HG02798 (cell line): ENCODE data around the gene IFT88.

Experiments used
- ATAC-seq: cut with Tn5 transposase; IDR thresholded peaks from one replicate; pipeline ENCODE4 v1.9.1; 2021; ENCODE audit warnings: mild to moderate bottlenecking; ENCODE audit not compliant: unreplicated experiment, poor library complexity

The IFT88 gene

GRCh38 chr13:20713014-20713376 lies 146.0 kb downstream of the IFT88 start:
- ATAC-seq: no peak

DNA sequence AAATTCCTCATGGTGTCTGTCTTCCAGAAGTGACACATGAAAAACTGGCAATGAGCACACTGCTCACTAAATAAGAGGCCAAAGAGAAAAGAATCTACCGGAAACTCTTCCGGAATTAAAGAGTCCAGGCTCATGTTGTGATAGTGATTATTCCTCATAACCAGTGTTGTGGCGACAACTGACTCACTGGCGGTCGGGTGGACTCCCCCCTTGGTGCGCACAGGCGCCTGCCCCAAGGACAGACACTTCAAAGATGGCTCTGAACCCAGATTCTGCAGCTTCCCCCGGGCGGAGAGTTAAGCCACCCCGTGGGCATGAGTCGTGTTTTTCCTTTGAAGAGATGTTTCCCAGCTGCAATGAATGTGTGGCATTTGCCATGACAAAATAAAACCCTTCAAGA lies 146.8 kb downstream of the IFT88 start:
- no peak for ATAC-seq

GRCh38 chr13:20714161-20714560 lies 147.2 kb downstream of the IFT88 start:
- no peak for ATAC-seq

GRCh38 chr13:20714563-20715329 lies 147.8 kb downstream of the IFT88 start:
- ATAC-seq: no peak

- ATAC-seq: no peak
Measured at GRCh38 chr13:20715330-20715712, 148.4 kb downstream of the IFT88 start.

- no peak for ATAC-seq
Measured at GRCh38 chr13:20716951-20717350, 150.0 kb downstream of the IFT88 start.

DNA sequence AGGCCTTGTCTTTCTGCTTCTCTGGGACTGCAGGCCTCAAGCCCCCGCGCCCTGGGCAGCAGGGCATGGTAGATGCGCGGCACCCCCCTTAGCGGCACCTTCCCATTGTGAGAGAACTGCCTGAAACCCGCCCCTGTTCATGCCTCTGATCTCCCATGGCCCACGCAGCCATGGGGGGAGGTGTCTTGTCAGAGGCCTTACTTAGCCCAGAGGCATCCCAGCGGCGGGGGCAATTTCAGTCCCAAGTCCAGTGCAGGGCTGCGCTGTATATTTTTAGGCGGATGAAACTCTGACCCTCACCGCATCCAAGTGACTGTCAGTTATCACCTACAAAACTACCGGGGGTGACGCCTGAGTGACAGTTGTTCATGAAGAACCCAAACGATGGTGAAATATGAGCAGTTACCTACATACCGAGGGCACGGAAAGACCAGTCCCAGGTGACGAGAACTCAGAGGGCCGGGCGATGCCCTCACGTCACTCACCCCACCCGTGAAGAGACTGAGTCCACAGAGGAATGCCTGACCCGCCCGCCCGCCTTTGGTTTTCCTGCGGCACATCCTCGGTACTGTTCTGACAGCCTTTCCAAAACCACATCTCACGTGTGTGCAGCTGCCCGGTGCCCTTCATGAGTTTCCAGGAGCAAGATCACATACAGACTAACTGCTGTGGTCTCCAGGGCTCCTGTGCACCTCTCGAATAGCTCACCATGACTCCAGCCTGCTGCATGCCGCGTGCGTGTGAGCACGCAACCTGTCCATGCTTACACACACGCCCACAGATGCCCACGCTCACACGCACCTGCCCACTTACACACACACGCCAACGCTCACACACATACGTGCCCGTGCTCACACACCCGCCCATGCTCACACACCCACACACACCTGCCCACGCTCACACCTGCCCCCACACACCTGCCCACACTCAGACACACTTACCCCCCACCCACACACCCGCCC lies 150.9 kb downstream of the IFT88 start:
- no peak for ATAC-seq

DNA sequence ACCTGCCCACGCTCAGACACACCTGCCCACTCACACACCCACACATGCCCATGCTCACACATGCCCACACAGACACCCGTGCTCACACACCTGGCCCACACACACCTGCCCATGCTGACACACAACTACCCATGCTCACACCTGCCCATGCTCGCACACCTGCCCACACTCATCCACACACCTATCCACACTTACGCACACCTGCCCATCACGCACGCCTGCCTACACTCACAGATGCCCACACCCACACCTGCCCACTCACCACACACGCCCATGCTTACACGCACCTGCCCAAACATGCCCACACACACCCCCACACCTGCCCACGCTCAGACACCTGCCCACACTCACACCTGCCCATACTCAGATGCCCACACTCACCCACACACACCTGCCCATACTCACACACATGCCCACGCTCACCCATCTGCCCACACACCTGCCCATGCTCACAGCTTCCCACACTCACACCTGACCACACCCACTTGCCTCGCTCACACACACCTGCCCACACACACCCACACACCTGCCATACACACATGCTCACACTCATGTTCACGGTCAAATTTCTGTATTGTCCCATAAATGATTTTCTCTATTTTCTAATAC lies 152.1 kb downstream of the IFT88 start:
- no peak for ATAC-seq

- no peak for ATAC-seq
Measured at GRCh38 chr13:20719783-20720182, 152.8 kb downstream of the IFT88 start.

DNA sequence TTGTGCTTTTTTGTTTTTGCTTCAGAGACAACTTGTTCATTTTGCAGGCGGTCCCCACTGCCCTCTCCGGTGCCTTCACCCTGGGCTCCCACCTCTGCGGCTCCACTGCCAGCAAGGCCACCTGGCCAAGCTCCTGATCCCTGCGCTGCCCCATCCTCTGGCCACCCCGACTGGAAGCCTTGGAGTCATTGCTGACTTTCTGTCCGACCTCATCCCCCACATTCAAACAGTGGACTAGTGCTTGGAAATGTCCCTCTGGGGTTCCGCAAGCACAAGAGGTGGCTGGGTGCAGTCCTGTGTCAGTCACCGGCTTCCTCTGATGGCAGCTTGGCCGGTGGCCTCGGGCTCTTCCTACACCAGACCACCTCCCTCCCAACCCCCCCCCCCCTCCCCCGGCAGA lies 153.5 kb downstream of the IFT88 start:
- no peak for ATAC-seq

GRCh38 chr13:20721058-20721453 lies 154.1 kb downstream of the IFT88 start:
- no peak for ATAC-seq

GRCh38 chr13:20721454-20722357 lies 154.7 kb downstream of the IFT88 start:
- ATAC-seq: no peak

DNA sequence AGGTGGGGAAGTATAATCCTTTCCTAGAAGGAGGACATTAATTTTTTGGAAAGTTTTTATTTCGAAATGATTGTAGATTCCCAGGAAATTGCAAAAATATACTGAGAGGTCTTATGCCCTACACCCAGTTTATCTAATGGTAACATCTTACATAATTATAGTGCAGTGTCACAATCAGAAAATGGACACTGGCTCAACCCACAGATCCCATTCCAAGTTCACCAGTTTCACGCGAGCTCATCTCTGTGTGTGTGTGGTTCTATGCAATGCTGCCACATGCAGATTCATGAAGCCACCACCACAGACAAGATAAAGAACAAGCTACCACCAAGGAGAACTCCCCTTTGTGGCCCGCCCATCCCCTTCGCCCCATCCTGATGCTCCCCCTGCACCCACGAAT lies 160.9 kb downstream of the IFT88 start:
- no peak for ATAC-seq

GRCh38 chr13:20728579-20729311 lies 161.8 kb downstream of the IFT88 start:
- no peak for ATAC-seq

GRCh38 chr13:20729633-20730585 lies 163.0 kb downstream of the IFT88 start:
- no peak for ATAC-seq

DNA sequence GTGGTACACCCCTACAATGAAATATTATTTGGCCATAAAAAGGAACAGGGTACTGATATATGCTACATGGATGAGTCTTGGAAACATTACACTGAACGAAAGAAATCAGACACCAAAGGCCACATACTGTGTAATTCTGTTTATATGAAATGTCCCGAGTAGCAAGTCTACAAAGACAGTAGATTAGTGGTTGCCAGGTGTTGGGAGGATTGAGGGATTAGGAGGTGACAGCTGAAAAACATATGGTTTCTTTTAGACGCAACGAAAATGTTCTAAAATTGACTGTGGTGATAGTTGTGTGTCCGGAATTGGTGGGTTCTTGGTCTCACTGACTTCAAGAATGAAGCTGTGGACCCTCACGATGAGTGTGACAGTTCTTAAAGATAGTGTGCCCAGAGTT lies 171.7 kb downstream of the IFT88 start:
- ATAC-seq: no peak

- ATAC-seq: no peak
Measured at GRCh38 chr13:20740021-20740420, 173.1 kb downstream of the IFT88 start.
